Left renal pelvis (tissue), 4 donors: Measurements from ENCODE around the gene OPRM1. TPM values are rescaled to one million over a fixed set of nuclear protein-coding genes. Genes with fewer than 3 reads are reported as not detected.
"Not testable (repeated sequence)": the region's sequence is repeated elsewhere in the genome, so short reads cannot be mapped to it uniquely, and the experiment has no call there.

ENCODE experiments used
- DNase-seq, 4 donors: peaks; one replicate each; pipeline ENCODE4 v3.0.0-alpha.2; 2013; ENCODE audit warnings: low read depth in 4 of 4, low spot score in 3 of 4
- polyA plus RNA-seq, 4 donors: library from polyadenylated mRNA; unstranded; fragments of 120-200 nt; gene quantifications; one replicate each; pipeline ENCODE4 v1.2.1, GENCODE V29; 2013; ENCODE audit not compliant: insufficient read length in 4 of 4

The OPRM1 gene
- polyA plus RNA-seq, 4 donors = not detected

DNA sequence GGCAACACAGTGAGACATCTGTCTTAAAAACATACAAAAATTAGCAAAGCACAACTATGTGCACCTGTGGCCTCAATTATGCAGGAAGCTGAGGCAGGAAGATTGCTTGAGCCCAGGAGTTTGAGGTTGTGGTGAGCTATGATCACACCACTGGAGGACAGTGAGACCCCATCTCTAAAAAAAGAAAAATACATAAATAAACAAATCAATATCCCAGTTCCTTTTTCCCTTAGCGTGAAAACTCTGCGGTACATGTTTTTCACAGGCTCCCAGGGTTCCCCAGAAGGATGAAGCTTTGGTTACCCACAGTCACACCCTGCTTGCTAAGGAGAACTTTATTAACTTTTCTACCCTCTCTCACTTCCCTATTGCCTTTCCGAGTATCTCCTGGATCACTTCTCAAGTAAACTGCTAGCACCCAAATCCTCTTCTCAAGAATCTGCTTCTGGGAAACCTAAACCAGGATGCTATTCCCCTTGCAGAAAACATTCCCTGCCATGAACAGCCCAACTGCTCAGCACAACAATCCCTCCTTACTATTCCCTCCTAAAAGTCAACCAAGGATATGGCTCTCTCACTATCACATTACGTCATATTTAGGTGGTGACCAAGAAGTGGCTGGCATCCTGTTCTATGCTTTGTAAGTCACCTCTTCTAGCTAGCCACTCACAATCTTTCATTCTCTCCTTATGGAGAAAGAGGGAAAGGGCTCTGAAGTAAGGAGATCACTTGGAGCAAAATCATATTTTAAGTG, 195.2 kb downstream of the OPRM1 start:
- DNase-seq = no peak

GRCh38 chr6:154236646-154237301, 197.7 kb downstream of the OPRM1 start:
- DNase-seq = no peak

DNA sequence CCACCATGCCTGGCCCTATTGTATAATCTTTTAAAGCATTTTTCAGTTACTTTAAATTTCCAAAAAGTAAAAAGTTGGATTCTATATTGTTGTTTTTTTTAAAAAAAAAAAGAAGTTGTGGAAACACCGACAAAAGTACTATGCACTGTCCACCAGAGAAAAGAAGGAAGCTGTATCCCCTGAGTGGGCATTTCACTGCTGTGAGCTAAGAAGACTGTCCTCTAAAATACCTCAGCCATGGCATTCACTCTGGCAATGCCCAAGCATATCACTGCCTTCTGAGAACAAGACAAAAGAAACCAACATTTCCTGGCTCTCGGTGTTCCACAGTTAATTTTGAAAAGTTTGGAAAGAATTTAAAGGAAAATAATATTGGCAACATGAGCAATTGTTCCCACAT, 199.8 kb downstream of the OPRM1 start:
- DNase-seq = no peak

DNA sequence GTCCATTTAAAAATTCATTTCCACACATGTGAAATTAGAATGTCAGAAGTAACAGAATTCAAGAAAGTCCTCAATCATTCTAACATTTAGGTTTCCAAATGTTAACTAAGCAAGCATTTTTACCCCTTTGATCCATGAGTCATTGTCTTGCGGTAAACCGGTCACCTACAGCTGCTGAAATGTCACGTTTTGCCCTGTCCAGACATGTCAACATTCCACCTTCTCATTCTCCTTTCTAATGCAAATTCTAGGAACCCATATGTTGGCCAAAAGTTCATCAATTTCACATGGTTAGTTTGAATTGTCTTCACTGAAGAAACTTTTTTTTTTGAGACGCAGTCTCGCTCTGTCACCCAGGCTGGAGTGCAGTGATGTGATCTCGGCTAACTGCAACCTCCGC, 200.4 kb downstream of the OPRM1 start:
- DNase-seq = no peak

GRCh38 chr6:154241061-154241460, 202.0 kb downstream of the OPRM1 start:
- not testable (repeated sequence) for DNase-seq

GRCh38 chr6:154241581-154241980, 202.5 kb downstream of the OPRM1 start:
- no peak for DNase-seq

- DNase-seq = no peak
These were observed 203.7 kb downstream of the OPRM1 start for GRCh38 chr6:154242617-154243357.

DNA sequence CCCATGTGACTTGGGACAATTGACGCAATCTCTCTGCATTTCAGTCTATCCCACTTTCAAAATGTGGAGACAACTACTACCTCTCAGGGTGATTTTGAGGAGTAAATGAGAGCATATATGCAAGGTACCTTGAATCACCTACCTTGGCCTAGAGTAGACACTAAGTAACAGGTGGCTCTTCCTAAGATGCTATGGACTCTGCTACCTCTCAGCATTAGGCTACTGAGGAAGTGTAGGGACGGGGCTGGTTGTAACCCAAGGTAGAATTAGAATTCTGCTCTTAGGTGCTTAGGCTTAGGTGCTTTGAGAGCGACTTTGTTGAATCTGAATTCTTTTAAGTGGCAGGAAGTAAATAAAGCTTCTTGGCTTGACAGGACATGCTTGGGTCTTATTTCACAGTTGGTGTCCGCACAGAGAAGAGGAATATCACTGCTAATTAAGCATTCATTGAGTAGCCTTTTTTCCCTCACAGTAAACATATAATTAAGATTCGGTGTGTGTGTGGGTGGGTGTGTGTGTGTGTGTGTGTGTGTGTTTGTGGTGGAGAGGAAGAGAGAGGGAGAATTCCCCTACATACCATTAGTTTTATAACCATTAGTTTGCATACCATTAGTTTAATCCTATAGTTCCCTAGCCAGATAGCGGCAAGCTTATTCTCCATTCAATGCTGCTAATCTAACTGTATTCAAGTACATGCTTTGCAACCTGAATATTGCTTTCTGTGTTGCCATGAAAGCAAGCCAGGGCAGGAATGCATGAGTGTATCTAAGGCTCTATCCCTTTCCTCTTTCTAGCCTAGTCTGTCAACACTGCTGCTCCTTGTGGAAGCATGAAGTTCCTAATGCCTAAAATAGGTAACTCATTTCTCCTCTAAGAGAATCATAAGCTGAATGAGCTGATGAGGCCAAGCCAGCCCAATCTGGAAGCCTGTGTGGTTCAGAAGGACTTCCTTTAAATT, 205.0 kb downstream of the OPRM1 start:
- no peak for DNase-seq

- DNase-seq = no peak
These were observed 206.5 kb downstream of the OPRM1 start for GRCh38 chr6:154245506-154245905.

- DNase-seq = no peak
These were observed 207.7 kb downstream of the OPRM1 start for GRCh38 chr6:154246723-154247118.

- no peak for DNase-seq
These were observed 208.2 kb downstream of the OPRM1 start for GRCh38 chr6:154247119-154247861.

- DNase-seq = no peak
These were observed 210.7 kb downstream of the OPRM1 start for GRCh38 chr6:154249499-154250298.

GRCh38 chr6:154251116-154251515, 212.1 kb downstream of the OPRM1 start:
- DNase-seq = no peak

- DNase-seq = no peak
These were observed 213.6 kb downstream of the OPRM1 start for GRCh38 chr6:154252678-154253077.

DNA sequence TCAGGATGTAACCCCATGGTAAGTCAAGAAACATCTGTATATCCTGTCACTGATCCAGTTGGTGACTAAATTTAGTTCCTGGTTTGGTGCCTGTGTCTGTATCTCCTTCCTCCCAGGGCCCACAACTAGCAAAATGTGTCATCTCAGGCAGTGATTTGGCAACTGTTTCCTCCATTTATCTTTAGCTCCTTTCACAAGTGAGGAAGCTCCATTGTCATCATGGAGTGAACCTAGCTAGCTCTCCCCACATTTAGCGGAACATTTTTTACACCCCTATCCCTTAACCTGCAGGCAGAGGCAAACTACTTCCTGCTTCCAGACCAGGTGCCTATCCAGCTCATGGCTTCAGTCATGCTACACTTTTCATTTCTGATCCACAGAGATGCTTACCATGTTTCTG, 218.0 kb downstream of the OPRM1 start:
- DNase-seq = no peak

DNA sequence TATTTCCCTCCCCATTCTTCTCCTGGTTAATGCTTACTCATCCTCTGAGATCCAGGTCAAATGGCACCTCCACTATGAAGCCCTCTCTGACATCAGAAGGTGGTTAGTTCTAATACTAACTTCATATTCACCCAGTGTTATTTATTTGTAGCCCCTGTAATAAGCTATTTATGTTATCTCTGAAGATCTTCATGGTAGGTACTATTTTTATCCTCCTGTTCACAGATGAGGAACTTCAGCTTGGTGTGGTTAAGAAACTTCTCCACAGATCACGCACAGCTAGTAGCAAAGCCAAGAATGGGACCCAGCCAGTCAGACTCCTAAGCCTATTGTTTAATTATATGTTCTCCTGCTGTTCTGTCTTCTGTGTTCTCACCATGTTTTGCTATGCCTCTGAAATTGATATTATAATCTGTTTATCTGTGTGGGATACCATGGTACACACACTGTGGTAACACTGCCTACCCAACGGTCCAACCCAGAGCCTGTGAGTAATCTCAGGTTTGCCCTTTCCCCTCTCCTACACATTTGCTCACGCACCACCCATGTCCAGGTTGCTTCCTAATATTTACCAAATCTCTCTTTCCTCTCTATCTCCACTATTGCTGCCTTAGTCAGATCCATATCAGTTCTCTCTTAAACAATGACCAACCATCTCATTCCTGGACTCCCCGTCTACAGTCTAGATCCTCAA, 219.2 kb downstream of the OPRM1 start:
- DNase-seq = no peak

- no peak for DNase-seq
These were observed 222.8 kb downstream of the OPRM1 start for GRCh38 chr6:154261688-154262397.
